Left ventricle myocardium inferior (tissue), 1 donor: ENCODE measurements around the gene SMC6. TPM values are rescaled to one million over a fixed set of nuclear protein-coding genes. Genes with fewer than 3 reads are reported as not detected.

Experiments
- DNase-seq: peaks from one replicate; pipeline ENCODE4 v3.0.0-alpha.2; 2020
- H3K27ac ChIP-seq: fragments of 200-600 bp; replicated peaks from 2 replicates; pipeline ENCODE4 v1.8.0; 2021
- H3K27me3 ChIP-seq: fragments of 200-600 bp; 2 replicates; pipeline ENCODE4 v1.8.0; 2021; ENCODE audit warnings: low read depth
- H3K36me3 ChIP-seq: fragments of 200-600 bp; 2 replicates; pipeline ENCODE4 v1.8.0; 2021
- H3K4me1 ChIP-seq: fragments of 200-600 bp; 2 replicates; pipeline ENCODE4 v1.8.0; 2021
- H3K4me3 ChIP-seq: fragments of 200-600 bp; 2 replicates; pipeline ENCODE4 v1.8.0; 2021; ENCODE audit warnings: mild to moderate bottlenecking, moderate library complexity
- H3K9me3 ChIP-seq: fragments of 200-600 bp; replicated peaks from 2 replicates; pipeline ENCODE4 v1.8.0; 2021
- intact Hi-C: fragments of 100-400 bp; cut with micrococcal nuclease; formaldehyde crosslinking; loops from one replicate; pipeline ENCODE4 v1.11.0; 2022
- total RNA-seq: library from RNA; stranded (reverse); fragmentation: NEBNext Ultra II Directional; extraction: Animal tissue kit (Norgen Biotek cat#: 25700); gene quantifications from one replicate; pipeline ENCODE4 v1.2.1, GENCODE V29; 2021
- TF ChIP-seq, protein P1 (sequence below): fragments of 200-600 bp; IDR thresholded peaks from 2 replicates; pipeline ENCODE4 v1.8.0; 2021; ENCODE audit warnings: antibody characterized with exemption, mild to moderate bottlenecking, borderline replicate concordance
- donor health status: DM: no; HTN: yes; CAD: no; lungs with severe emphysema.

SMC6 gene
- total RNA-seq, 1 donor from 2014 or later: 13.3 TPM

DNA sequence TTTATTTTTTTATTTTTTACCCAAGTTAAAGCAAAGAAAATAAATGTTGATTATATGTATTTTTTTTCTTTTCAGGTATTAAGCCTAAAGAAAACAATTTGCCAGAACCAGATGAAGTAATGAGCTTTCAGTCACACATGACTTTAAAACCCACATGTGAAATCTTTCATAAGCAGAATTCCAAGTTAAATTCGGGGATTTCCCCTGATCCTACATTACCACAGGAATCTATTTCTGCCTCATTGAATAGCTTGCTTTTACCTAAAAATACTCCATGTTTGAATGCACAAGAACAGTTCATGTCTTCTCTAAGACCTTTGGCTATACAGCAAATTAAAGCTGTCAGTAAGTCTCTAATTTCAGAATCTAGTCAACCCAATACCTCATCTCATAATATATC lies 26.9 kb upstream of the SMC6 start:
- DNase-seq: no peak
- no peak overlapping the region for H3K27ac ChIP-seq
- TF ChIP-seq, protein P1, sequence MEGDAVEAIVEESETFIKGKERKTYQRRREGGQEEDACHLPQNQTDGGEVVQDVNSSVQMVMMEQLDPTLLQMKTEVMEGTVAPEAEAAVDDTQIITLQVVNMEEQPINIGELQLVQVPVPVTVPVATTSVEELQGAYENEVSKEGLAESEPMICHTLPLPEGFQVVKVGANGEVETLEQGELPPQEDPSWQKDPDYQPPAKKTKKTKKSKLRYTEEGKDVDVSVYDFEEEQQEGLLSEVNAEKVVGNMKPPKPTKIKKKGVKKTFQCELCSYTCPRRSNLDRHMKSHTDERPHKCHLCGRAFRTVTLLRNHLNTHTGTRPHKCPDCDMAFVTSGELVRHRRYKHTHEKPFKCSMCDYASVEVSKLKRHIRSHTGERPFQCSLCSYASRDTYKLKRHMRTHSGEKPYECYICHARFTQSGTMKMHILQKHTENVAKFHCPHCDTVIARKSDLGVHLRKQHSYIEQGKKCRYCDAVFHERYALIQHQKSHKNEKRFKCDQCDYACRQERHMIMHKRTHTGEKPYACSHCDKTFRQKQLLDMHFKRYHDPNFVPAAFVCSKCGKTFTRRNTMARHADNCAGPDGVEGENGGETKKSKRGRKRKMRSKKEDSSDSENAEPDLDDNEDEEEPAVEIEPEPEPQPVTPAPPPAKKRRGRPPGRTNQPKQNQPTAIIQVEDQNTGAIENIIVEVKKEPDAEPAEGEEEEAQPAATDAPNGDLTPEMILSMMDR: no peak
- H3K4me1 ChIP-seq: no peaks in the 10 kb centered on the region
- H3K27me3 ChIP-seq: no peaks in the 10 kb centered on the region
- no peak overlapping the region for H3K4me3 ChIP-seq
- intact Hi-C loops: no loop called here
- H3K9me3 ChIP-seq: no peaks in the 10 kb centered on the region
- peaks cover 24% of the 10 kb centered on the region for H3K36me3 ChIP-seq

DNA sequence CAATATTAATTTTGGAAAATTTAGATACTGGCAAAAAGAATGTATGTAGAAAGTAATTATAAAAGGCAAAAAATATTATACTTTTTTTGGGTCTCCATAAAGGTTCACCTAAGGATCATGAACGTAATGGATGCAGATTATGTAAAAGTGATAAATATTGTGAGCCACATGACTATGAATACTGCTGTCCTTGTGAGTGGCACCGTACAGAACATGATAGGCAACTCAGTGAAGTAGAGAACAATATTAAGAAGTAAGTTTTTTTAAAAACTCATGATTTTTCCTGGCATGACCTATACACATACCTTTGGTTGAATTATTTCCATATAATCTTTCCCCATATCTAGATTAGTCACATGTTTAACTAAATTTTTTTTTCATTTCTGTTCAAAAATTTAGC lies 18.9 kb upstream of the SMC6 start:
- Histone ChIP-seq H3K27ac (peak overlapping the region; percentile 36), H3K4me1 (peaks cover 23% of the 10 kb centered on the region), H3K4me3 (no peak overlapping the region), H3K36me3 (peaks cover 6% of the 10 kb centered on the region), H3K27me3 (no peaks in the 10 kb centered on the region), H3K9me3 (no peaks in the 10 kb centered on the region)
- intact Hi-C loops: no loop called here
- TF ChIP-seq, protein P1: no peak
- DNase-seq: no peak

DNA sequence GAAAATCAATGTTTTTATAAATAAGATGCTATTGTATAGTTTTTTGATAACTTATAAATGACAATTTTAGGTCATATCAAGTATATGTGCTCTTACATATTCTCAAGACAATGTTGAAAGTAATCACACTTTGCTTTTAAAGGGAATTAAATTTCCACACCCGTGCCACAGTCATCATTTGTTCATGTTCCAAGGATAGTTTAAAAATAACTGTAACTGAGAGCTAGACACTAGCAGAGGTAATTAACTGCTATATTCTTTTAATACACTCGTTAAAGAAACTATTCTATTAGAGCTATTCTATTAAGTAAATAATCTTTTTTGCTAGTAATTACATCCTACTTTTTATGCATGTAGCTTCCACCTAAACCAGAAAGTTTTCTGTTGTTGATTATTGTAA lies 18.3 kb upstream of the SMC6 start:
- intact Hi-C loops: no loop called here
- H3K4me1 ChIP-seq: peaks cover 23% of the 10 kb centered on the region
- H3K27ac ChIP-seq: peak overlapping the region; percentile 36
- TF ChIP-seq, protein P1: no peak
- H3K36me3 ChIP-seq: peaks cover 8% of the 10 kb centered on the region
- no peaks in the 10 kb centered on the region for H3K27me3 ChIP-seq
- H3K4me3 ChIP-seq: no peak overlapping the region
- no peaks in the 10 kb centered on the region for H3K9me3 ChIP-seq
- DNase-seq: no peak

DNA sequence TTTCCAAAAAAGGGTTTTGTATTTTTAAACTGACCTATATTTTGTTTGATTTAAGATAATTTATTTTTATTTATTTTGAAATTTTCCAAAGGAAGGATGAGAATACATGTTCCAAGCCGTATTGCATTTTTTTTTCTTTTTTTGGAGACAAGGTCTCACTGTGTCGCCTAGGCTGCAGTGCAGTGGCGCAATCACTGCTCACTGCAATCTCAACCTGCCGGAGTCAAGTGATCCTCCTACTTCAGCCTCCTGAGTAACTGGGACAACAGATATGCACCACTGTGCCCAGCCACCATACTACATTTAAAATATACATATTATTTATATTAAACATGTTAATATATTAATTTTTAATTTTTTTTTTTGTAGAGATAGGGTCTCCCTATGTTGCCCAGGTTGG lies 15.3 kb upstream of the SMC6 start:
- Histone ChIP-seq H3K4me3 (no peak overlapping the region), H3K9me3 (no peaks in the 10 kb centered on the region), H3K27me3 (no peaks in the 10 kb centered on the region), H3K36me3 (peaks cover 9% of the 10 kb centered on the region), H3K4me1 (peaks cover 35% of the 10 kb centered on the region), H3K27ac (no peak overlapping the region)
- no peak for DNase-seq
- intact Hi-C loops: no loop called here
- TF ChIP-seq, protein P1: no peak

GRCh38 chr2:17765398-17765797 lies 11.8 kb upstream of the SMC6 start:
- intact Hi-C loops: no loop called here
- H3K9me3 ChIP-seq: no peaks in the 10 kb centered on the region
- DNase-seq: no peak
- peaks cover 22% of the 10 kb centered on the region for H3K4me1 ChIP-seq
- TF ChIP-seq, protein P1: no peak
- H3K27me3 ChIP-seq: no peaks in the 10 kb centered on the region
- peaks cover 6% of the 10 kb centered on the region for H3K36me3 ChIP-seq
- H3K4me3 ChIP-seq: no peak overlapping the region
- H3K27ac ChIP-seq: peak overlapping the region; percentile 39
